ENCODE measurements around the gene NELFE.
"Not testable (repeated sequence)": the region's sequence is repeated elsewhere in the genome, so short reads cannot be mapped to it uniquely, and the experiment has no call there.

DNA sequence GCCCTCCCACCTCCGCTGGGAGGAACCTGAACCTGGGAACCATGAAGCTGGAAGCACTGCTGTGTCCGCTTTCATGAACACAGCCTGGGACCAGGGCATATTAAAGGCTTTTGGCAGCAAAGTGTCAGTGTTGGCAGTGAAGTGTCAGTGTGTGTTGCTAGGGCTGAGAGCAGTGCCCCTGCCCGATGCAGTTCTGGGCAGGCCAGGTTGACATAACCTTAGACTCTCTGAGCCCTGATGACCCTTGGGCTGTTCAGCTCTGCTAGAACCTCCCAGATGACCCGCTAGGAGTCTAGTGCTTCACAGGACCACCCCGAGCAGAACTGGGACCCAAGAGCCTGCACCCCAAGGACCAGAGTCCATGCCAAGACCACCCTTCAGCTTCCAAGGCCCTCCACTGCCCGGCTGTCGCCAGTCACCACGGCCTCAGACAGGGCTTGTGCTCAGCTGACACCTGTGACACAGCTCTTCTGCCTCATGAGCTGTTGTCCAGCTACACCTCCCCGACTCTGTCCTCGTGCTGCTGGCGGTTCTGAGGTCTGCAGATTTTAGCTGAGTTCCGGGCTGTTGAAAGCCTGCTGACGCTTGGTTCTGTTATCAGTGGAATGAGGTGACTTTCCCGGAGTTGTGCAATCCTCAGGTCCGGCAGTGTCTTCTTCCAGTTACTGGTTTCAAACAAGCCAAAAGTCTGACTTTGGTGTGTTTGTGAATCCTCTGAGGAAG lies 43.9 kb upstream of the NELFE start:
- TF ChIP-seq POLR2A (IDR thresholded peaks at IDR 0.05; ENCODE audit: low read length); GATA1 (IDR thresholded peaks at IDR 0.05; ENCODE audit: low read depth, low read length): not testable (repeated sequence)
